HFFc6 (cell line): ENCODE results near the gene PLCL1. TPM values are rescaled to one million over a fixed set of nuclear protein-coding genes. Genes with fewer than 3 reads are reported as not detected.

Experiments
- DNase-seq: peaks from one replicate; pipeline ENCODE4 v3.0.0-alpha.2; 2018
- H3K27ac Mint-ChIP-seq: 2 replicates; pipeline ENCODE4 v1.8.0; 2020; ENCODE audit warnings: mild to moderate bottlenecking, mixed read lengths
- H3K27me3 Mint-ChIP-seq: 2 replicates; pipeline ENCODE4 v1.8.0; 2021; ENCODE audit warnings: mild to moderate bottlenecking, moderate library complexity, mixed read lengths; ENCODE audit not compliant: insufficient read depth
- H3K36me3 Mint-ChIP-seq: 2 replicates; pipeline ENCODE4 v1.8.0; 2021; ENCODE audit warnings: low read depth, mixed read lengths
- H3K4me1 Mint-ChIP-seq: 2 replicates; pipeline ENCODE4 v1.8.0; 2020; ENCODE audit warnings: low read depth, mixed read lengths
- H3K4me3 Mint-ChIP-seq: 2 replicates; pipeline ENCODE4 v1.8.0; 2020; ENCODE audit warnings: mild to moderate bottlenecking, moderate library complexity, mixed read lengths
- H3K9me3 Mint-ChIP-seq: 2 replicates; pipeline ENCODE4 v1.8.0; 2020; ENCODE audit warnings: mild to moderate bottlenecking, mixed read lengths
- CTCF ChIP-seq: fragments of 200-600 bp; sonication (generic); IDR thresholded peaks from 2 replicates; pipeline ENCODE4 v1.5.0; 2021; ENCODE audit warnings: antibody characterized with exemption, mild to moderate bottlenecking
- total RNA-seq, 6 experiments: library from RNA; stranded (reverse); fragmentation: NEBNext Ultra II Directional; extraction: Animal tissue kit (Norgen Biotek cat#: 25700); gene quantifications; 2 replicates in 1 of 6; 3 replicates in 5 of 6; pipeline ENCODE4 v1.2.3, GENCODE V29; 2021

The PLCL1 gene
- total RNA-seq, 6 experiments from 2014 or later = 0.03 to 0.14 (median 0.12) TPM; not detected in 2

- no peak for DNase-seq
- H3K27ac Mint-ChIP-seq = no peak overlapping the region
- H3K27me3 Mint-ChIP-seq = no peaks in the 10 kb centered on the region
- H3K9me3 Mint-ChIP-seq = no peaks in the 10 kb centered on the region; the same call in 1 of the 2 replicates
- H3K36me3 Mint-ChIP-seq = no peaks in the 10 kb centered on the region
- no peak for TF ChIP-seq CTCF
- no peaks in the 10 kb centered on the region for H3K4me1 Mint-ChIP-seq
- H3K4me3 Mint-ChIP-seq = no peak overlapping the region
These were observed 178.2 kb downstream of the PLCL1 start for GRCh38 chr2:197982565-197982964.

GRCh38 chr2:197985029-197985638, 180.7 kb downstream of the PLCL1 start:
- no peaks in the 10 kb centered on the region for H3K4me1 Mint-ChIP-seq
- H3K27ac Mint-ChIP-seq = no peak overlapping the region
- H3K9me3 Mint-ChIP-seq = no peaks in the 10 kb centered on the region; the same call in 1 of the 2 replicates
- no peak overlapping the region for H3K4me3 Mint-ChIP-seq
- no peak for DNase-seq
- H3K27me3 Mint-ChIP-seq = no peaks in the 10 kb centered on the region
- TF ChIP-seq CTCF = no peak
- no peaks in the 10 kb centered on the region for H3K36me3 Mint-ChIP-seq

- Mint-ChIP-seq H3K4me1 (no peaks in the 10 kb centered on the region), H3K27me3 (no peaks in the 10 kb centered on the region), H3K9me3 (no peaks in the 10 kb centered on the region; the same call in 1 of the 2 replicates), H3K4me3 (no peak overlapping the region), H3K27ac (no peak overlapping the region), H3K36me3 (no peaks in the 10 kb centered on the region)
- DNase-seq = no peak
- no peak for TF ChIP-seq CTCF
These were observed 182.6 kb downstream of the PLCL1 start for GRCh38 chr2:197986977-197987376.

GRCh38 chr2:197990356-197990755, 186.0 kb downstream of the PLCL1 start:
- Mint-ChIP-seq H3K4me3 (no peak overlapping the region), H3K27me3 (no peaks in the 10 kb centered on the region), H3K9me3 (peaks cover 3% of the 10 kb centered on the region; the same call in 1 of the 2 replicates), H3K4me1 (no peaks in the 10 kb centered on the region), H3K36me3 (no peaks in the 10 kb centered on the region), H3K27ac (no peak overlapping the region)
- DNase-seq = no peak
- TF ChIP-seq CTCF = no peak

- Mint-ChIP-seq H3K27ac (no peak overlapping the region), H3K27me3 (no peaks in the 10 kb centered on the region), H3K4me3 (no peak overlapping the region), H3K9me3 (peaks cover 3% of the 10 kb centered on the region; the same call in 1 of the 2 replicates), H3K36me3 (no peaks in the 10 kb centered on the region), H3K4me1 (no peaks in the 10 kb centered on the region)
- DNase-seq = no peak
- no peak for TF ChIP-seq CTCF
These were observed 188.2 kb downstream of the PLCL1 start for GRCh38 chr2:197992482-197993133.
